Motor neuron (in vitro differentiated cells): ENCODE measurements around the gene PAPOLB. TPM values are rescaled to one million over a fixed set of nuclear protein-coding genes. Genes with fewer than 3 reads are reported as not detected.
"Not testable (repeated sequence)": the region's sequence is repeated elsewhere in the genome, so short reads cannot be mapped to it uniquely, and the experiment has no call there.

Experiments
- ATAC-seq, 8 experiments: fragments of 200-7000 bp; cut with Tn5 transposase; replicated peaks in 6 of 8; 2 replicates each; pipeline ENCODE4 v1.8.0; 2021; ENCODE audit warnings: mild to moderate bottlenecking in 8 of 8, moderate library complexity in 8 of 8
- H3K27ac ChIP-seq, 2 donors: fragments of 250-450 bp; sonication (Bioruptor Pico); 2 replicates each; pipeline ENCODE4 v1.9.0; 2021; ENCODE audit warnings: antibody characterized with exemption in 2 of 2, mild to moderate bottlenecking in 2 of 2, moderate library complexity in 1 of 2
- H3K4me1 ChIP-seq, 2 donors: fragments of 250-450 bp; sonication (Bioruptor Pico); replicated peaks in 1 of 2; 2 replicates each; pipeline ENCODE4 v1.6.1; 2021; ENCODE audit warnings: antibody characterized with exemption in 2 of 2, mild to moderate bottlenecking in 2 of 2, moderate library complexity in 1 of 2
- H3K4me3 ChIP-seq, 5 donors: fragments of 250-450 bp; sonication (Bioruptor Pico); 2 replicates each; pipeline ENCODE4 v1.9.0; 2021; ENCODE audit warnings: antibody characterized with exemption in 5 of 5, mild to moderate bottlenecking in 5 of 5, moderate library complexity in 4 of 5
- WGBS, 10 experiments: fragments of 450-650 bp; shearing (Covaris generic); methylation state at CpG; one replicate each; pipeline ENCODE4 v1.0.0; 2022; 5-methylcytosine and 5-hydroxymethylcytosine counted together
- in situ Hi-C, 9 experiments: fragments of 400-800 bp; cut with MboI; loops; one replicate each; pipeline ENCODE4 v1.15.0; 2021; ENCODE audit warnings: low sequenced_read_pairs in 9 of 9, low pct_unique_long_range_greater_than_20kb in 2 of 9; ENCODE audit not compliant: unreplicated experiment in 9 of 9
- total RNA-seq, 8 experiments: library from RNA; unstranded; fragments of 300-600 nt; gene quantifications; 2 replicates each; pipeline versions ENCODE4 v1.2.3 to v1.2.4, GENCODE V29; 2022

Gene PAPOLB
- under 1 TPM; 0.10 to 0.47 (median 0.25) TPM for total RNA-seq

GRCh38 chr7:4861673-4862072 lies at the start of gene PAPOLB:
Gene PAPOLB (minus strand): TSS chr7:4862030. CDS start chr7:4861810, 220 bp downstream.
- H3K4me3 ChIP-seq = no peak within 1 kb of the TSS
- in situ Hi-C loops = no loop called here
- H3K27ac ChIP-seq = no peak within 1 kb of the TSS
- H3K4me1 ChIP-seq = peaks cover 0 to 4% of the 10 kb centered on the region in 2 donors
- ATAC-seq = no peak
- 44 to 100% (median 76%) methylated on average over 2 to 10 of the region's 46 CpGs; no CpG with 5 or more reads in 6 of the 10 experiments for WGBS, 10 experiments

- in situ Hi-C loops = no loop called here
- no peak overlapping the region for H3K4me3 ChIP-seq
- H3K4me1 ChIP-seq = no peaks in the 10 kb centered on the region
- WGBS, 10 experiments = 62 to 100% (median 85%) methylated on average over 1 to 15 of the region's 20 CpGs
- no peak overlapping the region for H3K27ac ChIP-seq
- no peak for ATAC-seq
Measured at GRCh38 chr7:4911111-4911828, 49.4 kb upstream of the PAPOLB start.

DNA sequence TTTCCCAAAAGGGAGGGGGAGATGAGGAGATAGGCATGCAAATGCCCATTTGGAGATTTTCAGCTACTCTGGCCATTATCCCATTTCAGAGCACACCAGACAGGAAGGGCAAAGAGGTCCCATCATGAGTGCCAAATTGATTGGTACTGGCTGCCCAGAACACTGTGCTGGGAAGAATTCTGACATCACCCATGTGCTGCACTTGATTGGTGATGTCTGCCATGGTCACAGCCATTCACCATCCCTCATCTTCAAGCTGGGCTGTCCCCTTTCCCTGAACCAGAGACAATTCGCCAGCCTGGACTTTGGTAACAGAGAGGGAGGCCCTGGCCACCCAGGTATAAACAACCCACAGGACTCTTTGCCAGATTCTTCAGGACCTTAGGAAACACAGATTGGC lies 44.9 kb upstream of the PAPOLB start:
- Histone ChIP-seq H3K4me1 (no peaks in the 10 kb centered on the region), H3K4me3 (no peak overlapping the region), H3K27ac (no peak overlapping the region)
- WGBS, 10 experiments = 20 to 50% methylated on average over 1 of the region's 1 CpG; no CpG with 5 or more reads in 8 of the 10 experiments
- no peak for ATAC-seq
- in situ Hi-C loops = no loop called here

DNA sequence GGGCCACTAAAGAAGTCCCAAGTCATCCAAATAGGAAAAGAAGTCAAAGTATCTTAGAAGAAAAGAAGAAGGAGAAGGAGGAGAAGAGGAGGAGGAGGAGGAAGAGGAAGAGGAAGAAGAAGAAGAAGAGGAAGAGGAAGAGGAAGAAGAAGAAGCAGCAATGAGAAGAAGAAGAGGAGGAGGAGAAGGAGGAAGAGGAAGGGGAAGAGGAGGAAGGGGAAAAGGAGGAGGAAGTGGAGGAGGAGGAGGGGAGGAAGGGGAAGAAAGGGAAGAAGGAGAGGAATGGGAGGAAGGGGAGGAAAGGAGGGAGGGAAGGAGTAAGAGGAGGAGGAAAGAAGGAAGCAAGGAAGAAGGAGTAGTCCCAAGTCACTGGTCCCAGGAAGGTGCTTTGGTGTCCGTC lies 43.3 kb upstream of the PAPOLB start:
- in situ Hi-C loops = no loop called here
- 100% methylated on average over 1 of the region's 1 CpG; no CpG with 5 or more reads in 9 of the 10 experiments for WGBS, 10 experiments
- Histone ChIP-seq H3K4me1 (no peaks in the 10 kb centered on the region), H3K27ac (no peak overlapping the region), H3K4me3 (no peak overlapping the region)
- no peak for ATAC-seq

DNA sequence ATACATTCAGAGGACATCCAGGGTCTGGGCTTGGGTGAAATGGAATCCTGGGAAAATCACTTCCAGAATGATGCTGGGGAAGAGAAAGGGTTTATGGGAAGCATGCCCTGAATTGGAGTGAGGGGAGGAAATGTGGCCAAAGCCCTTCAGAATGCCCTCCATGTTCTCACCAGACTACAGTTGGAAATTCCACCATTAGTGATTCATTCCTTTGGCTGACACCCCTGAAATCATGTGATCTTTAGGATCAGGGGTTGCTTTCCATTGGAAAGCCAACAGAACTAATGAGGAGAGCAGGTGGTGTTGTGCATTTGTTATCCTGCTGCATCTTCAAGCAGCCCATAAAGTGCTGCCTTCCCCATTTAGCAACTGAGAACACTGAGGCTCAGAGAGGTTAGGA lies 42.5 kb upstream of the PAPOLB start:
- Histone ChIP-seq H3K4me1 (no peaks in the 10 kb centered on the region), H3K27ac (no peak overlapping the region), H3K4me3 (no peak overlapping the region)
- ATAC-seq = no peak
- in situ Hi-C loops = no loop called here

DNA sequence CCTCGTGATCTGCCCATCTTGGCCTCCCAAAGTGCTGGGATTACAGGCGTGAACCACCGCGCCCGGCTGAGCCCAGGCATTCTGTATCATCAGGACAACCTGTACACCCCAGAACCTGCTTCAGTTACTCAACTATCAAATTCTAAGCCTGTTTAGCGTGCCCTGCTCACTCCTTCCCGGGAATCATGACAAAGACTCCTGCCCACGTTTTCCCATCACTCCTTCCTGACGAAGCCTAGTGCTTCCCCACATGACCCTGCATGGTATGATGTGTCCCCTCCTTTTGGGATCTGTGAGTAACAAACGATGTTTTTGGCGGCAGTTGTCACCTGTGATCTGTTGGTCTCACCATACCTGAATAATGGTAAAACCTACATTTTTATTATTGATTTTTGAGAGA lies 33.9 kb upstream of the PAPOLB start:
- Histone ChIP-seq H3K4me3 (no peak overlapping the region), H3K27ac (no peak overlapping the region), H3K4me1 (no peaks in the 10 kb centered on the region)
- in situ Hi-C loops = no loop called here
- WGBS, 10 experiments = 20 to 100% (median 58%) methylated on average over 1 to 6 of the region's 11 CpGs; no CpG with 5 or more reads in 3 of the 10 experiments
- ATAC-seq = no peak

- 27 to 100% (median 81%) methylated on average over 1 to 6 of the region's 9 CpGs; no CpG with 5 or more reads in 6 of the 10 experiments for WGBS, 10 experiments
- Histone ChIP-seq H3K4me3 (no peak overlapping the region), H3K4me1 (no peaks in the 10 kb centered on the region), H3K27ac (no peak overlapping the region)
- no peak for ATAC-seq
- in situ Hi-C loops = no loop called here
Measured at GRCh38 chr7:4894482-4894881, 32.7 kb upstream of the PAPOLB start.

DNA sequence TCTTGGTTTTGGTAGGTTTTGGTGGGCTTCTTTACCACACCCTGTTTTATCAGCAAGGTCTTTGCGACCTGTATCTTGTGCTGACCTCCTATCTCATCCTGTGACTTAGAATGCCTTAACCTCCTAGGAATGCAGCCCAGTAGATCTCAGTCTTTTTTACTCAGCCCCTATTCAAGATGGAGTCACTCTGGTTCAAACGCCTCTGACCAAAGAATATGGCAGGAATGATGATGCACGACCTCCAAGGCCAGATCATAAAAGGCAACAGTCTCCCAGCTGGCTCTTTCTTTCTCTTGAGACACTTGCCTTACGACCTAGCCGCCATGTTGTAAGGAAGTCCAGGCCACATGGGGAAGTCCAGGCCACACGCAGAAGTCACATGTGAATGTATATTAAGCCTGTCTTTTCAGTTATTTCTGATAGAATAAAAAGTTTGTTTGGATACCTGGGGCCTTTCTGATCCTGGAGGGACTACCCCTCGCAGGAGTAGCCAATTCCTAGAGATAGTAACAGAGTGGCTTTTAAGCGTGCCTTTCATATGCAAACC lies 32.2 kb upstream of the PAPOLB start:
- in situ Hi-C loops = no loop called here
- H3K4me1 ChIP-seq = no peaks in the 10 kb centered on the region
- 20 to 100% (median 90%) methylated on average over 1 to 7 of the region's 8 CpGs; no CpG with 5 or more reads in 1 of the 10 experiments for WGBS, 10 experiments
- H3K4me3 ChIP-seq = no peak overlapping the region
- no peak overlapping the region for H3K27ac ChIP-seq
- no peak for ATAC-seq

GRCh38 chr7:4893188-4893587 lies 31.4 kb upstream of the PAPOLB start:
- ATAC-seq, H3K27ac ChIP-seq, in situ Hi-C loops, H3K4me3 ChIP-seq, H3K4me1 ChIP-seq: not testable (repeated sequence)
- 44 to 100% (median 86%) methylated on average over 1 to 4 of the region's 4 CpGs for WGBS, 10 experiments

DNA sequence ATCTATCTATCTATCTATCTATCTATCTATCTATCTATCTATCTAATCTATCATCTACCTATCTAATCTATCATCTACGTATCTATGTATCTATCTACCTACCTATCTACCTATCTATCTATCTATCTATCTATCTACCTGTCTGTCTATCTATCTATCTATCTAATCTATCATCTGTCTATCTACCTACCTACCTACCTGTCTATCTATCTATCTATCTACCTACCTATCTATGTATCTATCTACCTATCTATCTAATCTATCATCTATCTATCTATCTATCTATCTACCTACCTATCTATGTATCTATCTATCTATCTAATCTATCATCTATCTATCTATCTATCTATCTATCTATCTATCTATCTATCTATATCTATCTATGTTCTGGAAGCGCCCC lies 29.7 kb upstream of the PAPOLB start:
- 10 to 100% (median 68%) methylated on average over 1 to 2 of the region's 2 CpGs; no CpG with 5 or more reads in 1 of the 10 experiments for WGBS, 10 experiments
- H3K4me1 ChIP-seq, H3K4me3 ChIP-seq, H3K27ac ChIP-seq, ATAC-seq, in situ Hi-C loops: not testable (repeated sequence)

- ATAC-seq = peak in 1 of 8 experiments; percentile 40
- WGBS, 10 experiments = 0 to 71% (median 48%) methylated on average over 1 of the region's 1 CpG; no CpG with 5 or more reads in 6 of the 10 experiments
- H3K4me1 ChIP-seq = no peaks in the 10 kb centered on the region
- in situ Hi-C loops = no loop called here
- no peak overlapping the region for H3K27ac ChIP-seq
- no peak overlapping the region for H3K4me3 ChIP-seq
Measured at GRCh38 chr7:4889682-4890081, 27.9 kb upstream of the PAPOLB start.

GRCh38 chr7:4888161-4888560 lies 26.3 kb upstream of the PAPOLB start:
- H3K4me1 ChIP-seq = no peaks in the 10 kb centered on the region
- H3K27ac ChIP-seq = no peak overlapping the region
- in situ Hi-C loops = no loop called here
- no peak for ATAC-seq
- no peak overlapping the region for H3K4me3 ChIP-seq
- WGBS, 10 experiments = 8 to 100% (median 60%) methylated on average over 1 to 3 of the region's 3 CpGs; no CpG with 5 or more reads in 4 of the 10 experiments

- peaks cover 2 to 3% of the 10 kb centered on the region in 2 donors for H3K4me1 ChIP-seq
- ATAC-seq = no peak
- 0 to 50% methylated on average over 1 of the region's 1 CpG; no CpG with 5 or more reads in 8 of the 10 experiments for WGBS, 10 experiments
- in situ Hi-C loops = no loop called here
- no peak overlapping the region for H3K27ac ChIP-seq
- no peak overlapping the region for H3K4me3 ChIP-seq
Measured at GRCh38 chr7:4886671-4887070, 24.8 kb upstream of the PAPOLB start.
